IMR-90 (cell line): ENCODE data around the gene COL1A1. TPM values are rescaled to one million over a fixed set of nuclear protein-coding genes. Genes with fewer than 3 reads are reported as not detected.
A peak's percentile ranks its signal among the peaks of the same experiment; 100 is the strongest.

Source experiments
- ATAC-seq: fragments of 200-7000 bp; cut with Tn5 transposase; 2 replicates; pipeline ENCODE4 v1.9.1; 2020; ENCODE audit warnings: low read depth, mild to moderate bottlenecking, moderate library complexity
- BruUV-seq: library from RNA; stranded (reverse); fragments of 400-500 nt; replicated peaks from 2 replicates; lab custom pipeline; 2021; lab: Mats Ljungman, UMichigan
- CTCF ChIA-PET: fragments of 300-600 bp; formaldehyde crosslinking; extraction: SDS; loops from one replicate; lab custom pipeline; 2021; ENCODE audit warnings: antibody characterized with exemption; lab: Yijun Ruan, JAX
- POLR2A ChIA-PET: fragments of 300-600 bp; sonication (Branson Sonifier 250); formaldehyde crosslinking; loops from one replicate; lab custom pipeline; 2022; ENCODE audit warnings: antibody characterized with exemption; ENCODE audit not compliant: unreplicated experiment; lab: Charles Lee
- DNase-seq: peaks from one replicate; pipeline ENCODE4 v3.0.0; 2013
- H2AFZ ChIP-seq: replicated peaks from 2 replicates; pipeline ENCODE3; 2013; ENCODE audit warnings: low read length, mild to moderate bottlenecking; ENCODE audit not compliant: poor library complexity
- H2AK5ac ChIP-seq: 2 replicates; pipeline ENCODE4 v1.6.1; 2013; ENCODE audit warnings: low read depth, low read length, inconsistent platforms
- H2AK9ac ChIP-seq: replicated peaks from 2 replicates; pipeline ENCODE3; 2013; ENCODE audit warnings: mild to moderate bottlenecking, low read depth, low read length, moderate library complexity; ENCODE audit not compliant: poor library complexity
- H2BK120ac ChIP-seq: 2 replicates; pipeline ENCODE4 v1.6.1; 2013; ENCODE audit warnings: low read depth, low read length, inconsistent platforms
- H2BK15ac ChIP-seq: 3 replicates; pipeline ENCODE4 v1.6.1; 2013; ENCODE audit warnings: low read depth, low read length, inconsistent platforms
- H2BK20ac ChIP-seq: 2 replicates; pipeline ENCODE4 v1.6.1; 2013; ENCODE audit warnings: low read depth, mild to moderate bottlenecking, inconsistent platforms, low read length, moderate library complexity
- H2BK5ac ChIP-seq: 2 replicates; pipeline ENCODE4 v1.6.1; 2013; ENCODE audit warnings: mild to moderate bottlenecking, low read depth, low read length, inconsistent platforms; ENCODE audit not compliant: poor library complexity, severe bottlenecking
- H3K14ac ChIP-seq: replicated peaks from 2 replicates; pipeline ENCODE4 v1.6.1; 2013; ENCODE audit warnings: low read depth, low read length, inconsistent platforms
- H3K18ac ChIP-seq: 2 replicates; pipeline ENCODE4 v1.6.1; 2013; ENCODE audit warnings: low read depth, low read length, control low read depth
- H3K23ac ChIP-seq: 2 replicates; pipeline ENCODE4 v1.6.1; 2013; ENCODE audit warnings: low read depth, low read length, inconsistent platforms
- H3K27ac ChIP-seq: 2 replicates; pipeline ENCODE4 v1.5.1; 2013; ENCODE audit warnings: mild to moderate bottlenecking, control low read depth, low read length; ENCODE audit not compliant: insufficient read depth
- H3K27me3 ChIP-seq: 2 replicates; pipeline ENCODE4 v1.6.1; 2013; ENCODE audit warnings: low read length; ENCODE audit not compliant: control insufficient read depth, insufficient read depth
- H3K36me3 ChIP-seq: 2 replicates; pipeline ENCODE4 v1.6.1; 2013; ENCODE audit warnings: low read length, mixed read lengths; ENCODE audit not compliant: control insufficient read depth, insufficient read depth
- H3K4ac ChIP-seq: 2 replicates; pipeline ENCODE4 v1.6.1; 2013; ENCODE audit warnings: low read depth, low read length, inconsistent platforms
- H3K4me1 ChIP-seq: 2 replicates; pipeline ENCODE4 v1.6.1; 2013; ENCODE audit warnings: low read length, mixed read lengths; ENCODE audit not compliant: control insufficient read depth, insufficient read depth
- H3K4me2 ChIP-seq: 2 replicates; pipeline ENCODE4 v1.6.1; 2013; ENCODE audit warnings: low read depth, mild to moderate bottlenecking, control low read depth, low read length, moderate library complexity
- H3K4me3 ChIP-seq: 2 replicates; pipeline ENCODE4 v1.5.1; 2013; ENCODE audit warnings: low read depth, mild to moderate bottlenecking, control low read depth, low read length, moderate library complexity; ENCODE audit not compliant: insufficient read depth
- H3K56ac ChIP-seq: 2 replicates; pipeline ENCODE4 v1.6.1; 2013; ENCODE audit warnings: low read length, inconsistent platforms; ENCODE audit not compliant: insufficient read depth; ENCODE audit errors: extremely low read depth
- H3K79me1 ChIP-seq, 2 experiments: 2 replicates each; pipeline ENCODE4 v1.6.1; 2013; ENCODE audit warnings: low read length in 2 of 2, inconsistent platforms in 1 of 2, low read depth in 1 of 2
- H3K9ac ChIP-seq: 2 replicates; pipeline ENCODE4 v1.6.1; 2013; ENCODE audit warnings: low read depth, low read length, control low read depth
- H3K9me1 ChIP-seq: 2 replicates; pipeline ENCODE4 v1.6.1; 2013; ENCODE audit warnings: low read length, inconsistent platforms; ENCODE audit not compliant: insufficient read depth
- H3K9me3 ChIP-seq: 2 replicates; pipeline ENCODE4 v1.6.1; 2013; ENCODE audit warnings: low read length; ENCODE audit not compliant: control insufficient read depth, insufficient read depth
- H4K20me1 ChIP-seq: 2 replicates; pipeline ENCODE4 v1.6.1; 2013; ENCODE audit warnings: low read length, inconsistent platforms; ENCODE audit not compliant: insufficient read depth
- H4K5ac ChIP-seq: 2 replicates; pipeline ENCODE4 v1.6.1; 2013; ENCODE audit warnings: mild to moderate bottlenecking, low read depth, low read length, control low read depth
- H4K8ac ChIP-seq, 2 experiments: 2 replicates each; pipeline ENCODE4 v1.6.1; 2013; ENCODE audit warnings: low read depth in 2 of 2, low read length in 2 of 2, control low read depth in 1 of 2, inconsistent platforms in 1 of 2
- H4K91ac ChIP-seq: 2 replicates; pipeline ENCODE4 v1.6.1; 2013; ENCODE audit warnings: low read depth, low read length, inconsistent platforms; ENCODE audit not compliant: insufficient read depth
- BHLHE40 ChIP-seq: fragments of 150-350 bp; IDR thresholded peaks from 2 replicates; pipeline ENCODE4 v1.6.1; 2016; ENCODE audit warnings: mild to moderate bottlenecking, low read depth, low read length
- MAZ ChIP-seq: IDR thresholded peaks from 2 replicates; pipeline ENCODE4 v1.6.1; 2012; ENCODE audit warnings: low read depth, mild to moderate bottlenecking, low read length, improper control_type of control experiment, moderate library complexity, borderline replicate concordance
- POLR2A ChIP-seq: IDR thresholded peaks from 2 replicates; pipeline ENCODE4 v1.6.1; 2012; ENCODE audit warnings: mild to moderate bottlenecking, low read depth, low read length
- RAD21 ChIP-seq: IDR thresholded peaks from 2 replicates; pipeline ENCODE4 v1.6.1; 2012; ENCODE audit warnings: low read length, improper control_type of control experiment
- RCOR1 ChIP-seq: IDR thresholded peaks from 2 replicates; pipeline ENCODE4 v1.6.1; 2012; ENCODE audit warnings: mild to moderate bottlenecking, low read length, improper control_type of control experiment; ENCODE audit not compliant: insufficient replicate concordance
- RFX5 ChIP-seq: IDR thresholded peaks from 2 replicates; pipeline ENCODE4 v1.8.0; 2012; ENCODE audit warnings: low read depth, mild to moderate bottlenecking, low read length, moderate library complexity
- WGBS, 2 experiments: methylation state at CpG; one replicate each; pipeline versions ENCODE4 v1.1.5 to v1.1.7; 2013; ENCODE audit warnings: missing lambda C conversion rate in 2 of 2; ENCODE audit not compliant: insufficient read length in 1 of 2; ENCODE audit errors: extremely low coverage in 2 of 2; 5-methylcytosine and 5-hydroxymethylcytosine counted together
- dilution Hi-C: fragments of 300-500 bp; cut with HindIII; formaldehyde crosslinking; loops from one replicate; pipeline ENCODE4 v1.14.3; 2018; ENCODE audit warnings: low sequenced_read_pairs; ENCODE audit not compliant: unreplicated experiment
- in situ Hi-C: fragments of 300-500 bp; cut with MboI; formaldehyde crosslinking; loops from 3 replicates; pipeline ENCODE4 v1.14.3; 2019; ENCODE audit warnings: low sequenced_read_pairs, inconsistent platforms, mixed read lengths
- intact Hi-C: fragments of 100-400 bp; cut with micrococcal nuclease; formaldehyde crosslinking; loops from 2 replicates; pipeline ENCODE4 v1.10.0; 2022
- polyA plus RNA-seq, 3 experiments: library from polyadenylated mRNA; depleted of rRNA; stranded (reverse); fragments of >200 nt; gene quantifications; 2 replicates each; pipeline ENCODE4 v1.2.3, GENCODE V29; 2012; ENCODE audit warnings: low replicate concordance in 1 of 3
- total RNA-seq: library from RNA; depleted of rRNA; stranded (reverse); fragments of >200 nt; gene quantifications from 2 replicates; pipeline ENCODE4 v1.2.3, GENCODE V29; 2012
- TF ChIP-seq, protein P1 (sequence below): fragments of 150-350 bp; IDR thresholded peaks from 2 replicates; pipeline ENCODE4 v1.6.1; 2017; ENCODE audit warnings: mild to moderate bottlenecking, antibody characterized with exemption, low read length, low read depth

The COL1A1 gene
- total and polyA plus RNA-seq, 2 of the 4 experiments (the other 2 are of a cell fraction): 2,180 to 4,350 TPM

DNA sequence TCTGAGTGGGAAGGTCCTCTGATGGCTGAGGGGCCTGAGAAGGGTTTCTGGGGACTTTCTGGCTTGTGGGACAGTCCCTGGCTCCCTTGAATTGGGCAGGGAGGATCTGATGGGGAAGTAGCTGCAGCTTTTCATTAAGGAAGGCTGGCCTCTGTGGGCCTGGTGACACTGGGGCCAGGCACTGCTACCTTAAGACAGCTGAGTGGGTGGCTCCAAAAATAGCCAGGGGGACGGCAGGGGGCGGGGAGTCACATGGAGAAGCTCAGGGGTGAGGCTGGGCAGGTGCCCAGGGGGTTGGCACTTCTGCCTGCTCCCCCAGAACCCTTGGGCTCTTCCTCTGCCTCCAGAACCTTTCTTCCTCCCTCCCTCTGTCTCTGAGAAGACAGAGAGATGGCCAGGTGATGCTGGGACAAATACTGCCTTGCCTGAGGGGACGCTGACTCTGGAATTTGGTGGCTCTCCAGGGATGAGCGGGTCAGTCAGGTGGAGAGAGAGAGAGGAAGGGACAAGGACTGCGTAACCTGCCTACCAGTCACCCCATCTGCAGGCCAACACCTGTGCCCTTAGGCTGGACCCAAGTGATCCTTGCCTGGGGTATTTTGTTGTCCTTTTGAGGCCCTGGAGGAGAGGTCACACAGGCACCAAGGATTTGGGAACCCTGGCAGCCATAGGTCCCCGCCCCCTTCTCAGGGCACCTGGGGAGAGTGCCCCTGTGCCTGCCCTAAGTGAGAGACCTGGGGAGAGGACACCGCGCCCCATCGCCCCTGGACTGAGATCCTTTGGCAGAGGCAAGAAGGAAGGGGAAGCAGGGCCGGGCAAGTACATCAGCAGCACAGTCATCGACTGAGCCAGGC, 37.4 kb downstream of the COL1A1 start:
- Histone ChIP-seq H3K9ac (no peak overlapping the region), H3K4ac (no peak overlapping the region), H3K4me2 (no peak overlapping the region), H3K4me3 (no peak overlapping the region), H3K14ac (no peak overlapping the region), H2BK5ac (no peak overlapping the region), H2BK20ac (0 out of 2 replicates have a peak overlapping the region, but pooled peaks have one; percentile 10), H3K27me3 (no peaks in the 10 kb centered on the region), H3K23ac (no peak overlapping the region), H3K9me1 (no peaks in the 10 kb centered on the region), H3K36me3 (no peaks in the 10 kb centered on the region), H3K56ac (no peak overlapping the region), H2BK120ac (no peak overlapping the region), H4K91ac (no peak overlapping the region), H2BK15ac (no peak overlapping the region; the same call in 2 of the 3 replicates), H2AK5ac (peak overlapping the region; percentile 34; the same call in 1 of the 2 replicates), H3K79me1 (peaks cover 0 to 5% of the 10 kb centered on the region in 2 experiments; a peak in 1 of 4 replicates), H3K18ac (no peak overlapping the region), H3K27ac (no peak overlapping the region), H4K8ac (no peak overlapping the region), H2AFZ (no peak overlapping the region), H4K5ac (no peak overlapping the region), H4K20me1 (no peaks in the 10 kb centered on the region), H3K4me1 (peaks cover 5% of the 10 kb centered on the region; the same call in 1 of the 2 replicates), H3K9me3 (no peaks in the 10 kb centered on the region), H2AK9ac (peak overlapping the region; percentile 72)
- ChIA-PET POLR2A (no interaction called here), CTCF (no interaction called here)
- in situ Hi-C loops (no loop called here), dilution Hi-C loops (no loop called here), intact Hi-C loops (no loop called here)
- no peak for DNase-seq
- no peak for ATAC-seq
- WGBS, 2 experiments: no CpG with 5 or more reads among the region's 11 CpGs
- no TSS peak for BruUV-seq
- TF ChIP-seq BHLHE40 (no peak), MAZ (no peak), RFX5 (no peak), POLR2A (no peak), RCOR1 (no peak), RAD21 (no peak)
- TF ChIP-seq, protein P1, sequence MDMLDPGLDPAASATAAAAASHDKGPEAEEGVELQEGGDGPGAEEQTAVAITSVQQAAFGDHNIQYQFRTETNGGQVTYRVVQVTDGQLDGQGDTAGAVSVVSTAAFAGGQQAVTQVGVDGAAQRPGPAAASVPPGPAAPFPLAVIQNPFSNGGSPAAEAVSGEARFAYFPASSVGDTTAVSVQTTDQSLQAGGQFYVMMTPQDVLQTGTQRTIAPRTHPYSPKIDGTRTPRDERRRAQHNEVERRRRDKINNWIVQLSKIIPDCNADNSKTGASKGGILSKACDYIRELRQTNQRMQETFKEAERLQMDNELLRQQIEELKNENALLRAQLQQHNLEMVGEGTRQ: no peak
